Endothelial cell of umbilical vein (primary cell): ENCODE data around the gene ZNF224. TPM values are rescaled to one million over a fixed set of nuclear protein-coding genes. Genes with fewer than 3 reads are reported as not detected.

Source experiments
- BruUV-seq: library from RNA; stranded (reverse); fragments of 400-500 nt; replicated peaks from 2 replicates; lab custom pipeline; 2021; lab: Mats Ljungman, UMichigan
- CTCF ChIA-PET: fragments of 300-600, 350-600 bp; sonication (Branson Sonifier 250); formaldehyde crosslinking; loops from one replicate; lab custom pipeline; 2021; ENCODE audit warnings: antibody characterized with exemption, inconsistent platforms; lab: Charles Lee
- POLR2A ChIA-PET: fragments of 300-600, 350-600 bp; sonication (Branson Sonifier 250); formaldehyde crosslinking; loops from one replicate; lab custom pipeline; 2021; ENCODE audit warnings: antibody characterized with exemption, inconsistent platforms; lab: Charles Lee
- DNase-seq: peaks from one replicate; pipeline ENCODE4 v3.0.0-alpha.2; 2011; ENCODE audit warnings: low read depth, low spot score
- FAIRE-seq: peaks from 2 replicates; lab custom pipeline; 2011; peaks lifted over from hg19 to GRCh38; lab: Jason Lieb, UNC
- H2AFZ ChIP-seq: 2 replicates; pipeline ENCODE4 v1.6.0; 2012; ENCODE audit warnings: low read depth, low read length, control low read depth, inconsistent platforms
- H3K27ac ChIP-seq: 2 replicates; pipeline ENCODE4 v1.5.1; 2011; ENCODE audit warnings: low read depth, mild to moderate bottlenecking, control low read depth, low read length, moderate library complexity; ENCODE audit not compliant: insufficient read depth
- H3K27me3 ChIP-seq, 2 experiments: 2 replicates each; pipeline versions ENCODE4 v1.6.0 to v1.6.1; 2011; ENCODE audit warnings: low read length in 2 of 2, mixed read lengths in 1 of 2; ENCODE audit not compliant: control insufficient read depth in 2 of 2, insufficient read depth in 2 of 2
- H3K36me3 ChIP-seq, 2 experiments: 2 replicates in 1 of 2; 3 replicates in 1 of 2; pipeline ENCODE4 v1.5.1; 2011; ENCODE audit warnings: low read length in 2 of 2, mild to moderate bottlenecking in 1 of 2, moderate library complexity in 1 of 2; ENCODE audit not compliant: control insufficient read depth in 2 of 2, insufficient read depth in 2 of 2; ENCODE audit errors: extremely low read depth in 1 of 2
- H3K4me1 ChIP-seq: 3 replicates; pipeline ENCODE4 v1.5.1; 2011; ENCODE audit warnings: mild to moderate bottlenecking, low read length; ENCODE audit not compliant: control insufficient read depth, insufficient read depth; ENCODE audit errors: extremely low read depth
- H3K4me2 ChIP-seq: 2 replicates; pipeline ENCODE4 v1.6.1; 2011; ENCODE audit warnings: low read length, control low read depth, mixed read lengths; ENCODE audit not compliant: insufficient read depth
- H3K4me3 ChIP-seq, 3 experiments: fragments of 200-600 bp in 1 of 3; sonication (generic), shearing (Covaris generic) in 1 of 3; replicated peaks in 1 of 3; 2 replicates each; pipeline ENCODE4 v1.5.1; 2011 to 2016; ENCODE audit warnings: control low read depth in 3 of 3, low read length in 3 of 3, mild to moderate bottlenecking in 2 of 3, inconsistent platforms in 1 of 3, low read depth in 1 of 3, moderate library complexity in 1 of 3; ENCODE audit not compliant: insufficient read depth in 1 of 3
- H3K79me2 ChIP-seq: 2 replicates; pipeline ENCODE4 v1.6.0; 2012; ENCODE audit warnings: low read length, inconsistent platforms; ENCODE audit not compliant: control insufficient read depth, insufficient read depth
- H3K9ac ChIP-seq: replicated peaks from 2 replicates; pipeline ENCODE3; 2011; ENCODE audit warnings: low read length, control low read depth; ENCODE audit not compliant: insufficient read depth; ENCODE audit errors: extremely low read depth
- H3K9me1 ChIP-seq: replicated peaks from 3 replicates; pipeline ENCODE4 v1.6.0; 2011; ENCODE audit warnings: mild to moderate bottlenecking, low read length; ENCODE audit not compliant: control insufficient read depth, insufficient read depth; ENCODE audit errors: extremely low read depth
- H3K9me3 ChIP-seq: replicated peaks from 2 replicates; pipeline ENCODE4 v1.5.1; 2012; ENCODE audit warnings: low read length, inconsistent platforms; ENCODE audit not compliant: control insufficient read depth, insufficient read depth
- H4K20me1 ChIP-seq: replicated peaks from 2 replicates; pipeline ENCODE3; 2011; ENCODE audit warnings: mild to moderate bottlenecking, low read length; ENCODE audit not compliant: control insufficient read depth, insufficient read depth; ENCODE audit errors: extremely low read depth
- CTCF ChIP-seq, 2 donors: IDR thresholded peaks; 1 replicate in 1 of 2; 2 replicates in 1 of 2; pipeline ENCODE4 v1.5.1; 2011; ENCODE audit warnings: low read length in 2 of 2, mild to moderate bottlenecking in 2 of 2, moderate library complexity in 2 of 2, control low read depth in 1 of 2, inconsistent platforms in 1 of 2, low read depth in 1 of 2; ENCODE audit not compliant: insufficient read depth in 1 of 2; ENCODE audit errors: extremely low read depth in 1 of 2
- EZH2 ChIP-seq: IDR thresholded peaks from 2 replicates; pipeline ENCODE4 v1.6.1; 2012; ENCODE audit warnings: borderline replicate concordance, low read depth, mild to moderate bottlenecking, moderate library complexity, low read length, inconsistent platforms; ENCODE audit not compliant: severe bottlenecking
- FOS ChIP-seq: IDR thresholded peaks from 2 replicates; pipeline ENCODE4 v1.6.1; 2011; ENCODE audit warnings: mild to moderate bottlenecking, low read length, moderate library complexity, borderline replicate concordance; ENCODE audit not compliant: insufficient read depth
- GATA2 ChIP-seq: IDR thresholded peaks from 2 replicates; pipeline ENCODE4 v1.7.0; 2011; ENCODE audit warnings: low read depth, mild to moderate bottlenecking, moderate library complexity, mixed read lengths, low read length; ENCODE audit not compliant: insufficient read length, insufficient read depth
- JUN ChIP-seq: IDR thresholded peaks from 2 replicates; pipeline ENCODE4 v1.6.1; 2011; ENCODE audit warnings: borderline replicate concordance, low read depth; ENCODE audit not compliant: insufficient read length, insufficient read depth
- MAX ChIP-seq: IDR thresholded peaks from 2 replicates; pipeline ENCODE4 v1.6.1; 2011; ENCODE audit not compliant: insufficient read depth, insufficient read length
- MYC ChIP-seq: IDR thresholded peaks from one replicate; pipeline ENCODE4 v1.6.1; 2011; ENCODE audit warnings: mild to moderate bottlenecking, low read depth, low read length
- POLR2A ChIP-seq: IDR thresholded peaks from 2 replicates; pipeline ENCODE4 v1.6.1; 2012; ENCODE audit warnings: low read depth, mild to moderate bottlenecking, control low read depth, low read length
- POLR2AphosphoS5 ChIP-seq: IDR thresholded peaks from 2 replicates; pipeline ENCODE4 v1.6.1; 2012; ENCODE audit warnings: low read depth, mild to moderate bottlenecking, control low read depth, low read length, moderate library complexity; ENCODE audit not compliant: insufficient read depth
- dilution Hi-C: fragments of 300-500 bp; cut with MboI; formaldehyde crosslinking; loops from one replicate; pipeline ENCODE4 v1.15.0; 2019; ENCODE audit warnings: low sequenced_read_pairs; ENCODE audit not compliant: extremely low pct_ligation_motif_present
- intact Hi-C: fragments of 100-400 bp; cut with micrococcal nuclease; formaldehyde crosslinking; loops from one replicate; pipeline ENCODE4 v1.10.0; 2022
- polyA plus RNA-seq, 4 experiments: library from polyadenylated mRNA; depleted of rRNA in 3 of 4; stranded (reverse) in 3 of 4; unstranded in 1 of 4; fragments of >200 nt; gene quantifications; 2 replicates each; pipeline versions ENCODE4 v1.2.1 to v1.2.3, GENCODE V29; 2011 to 2012; ENCODE audit warnings: missing spikeins in 1 of 4
- total RNA-seq: library from RNA; stranded (reverse); gene quantifications from 2 replicates; pipeline ENCODE4 v1.2.3, GENCODE V29; 2021

Gene ZNF224
- total and polyA plus RNA-seq, 2 donors (not counting 3 experiments of a cell fraction or from before 2014, with no cell fraction given), result 8.5 to 21.8 TPM

GRCh38 chr19:44131955-44132354 is 37.8 kb downstream of the ZNF224 start:
- peaks cover 6% of the 10 kb centered on the region for H3K9me3 ChIP-seq
- ChIA-PET CTCF (no interaction called here), POLR2A (no interaction called here)
- H3K79me2 ChIP-seq, result no peaks in the 10 kb centered on the region
- no peak overlapping the region for H2AFZ ChIP-seq
- H3K36me3 ChIP-seq, result peaks cover 2 to 10% of the 10 kb centered on the region in 2 experiments
- H3K27ac ChIP-seq, result no peak overlapping the region
- intact Hi-C loops (no loop called here), dilution Hi-C loops (no loop called here)
- no peaks in the 10 kb centered on the region for H4K20me1 ChIP-seq
- H3K9me1 ChIP-seq, result no peaks in the 10 kb centered on the region
- no peak for TF ChIP-seq JUN
- no peak for TF ChIP-seq MYC
- TF ChIP-seq MAX, result no peak
- TF ChIP-seq GATA2, result no peak
- no peak for TF ChIP-seq FOS
- TF ChIP-seq POLR2AphosphoS5, result no peak
- no peak for TF ChIP-seq EZH2
- TF ChIP-seq POLR2A, result no peak
- TF ChIP-seq CTCF (IDR thresholded peaks at IDR 0.05; ENCODE audit: extremely low read depth in 1 of 2, insufficient read depth in 1 of 2, low read depth in 1 of 2, low read length in 2 of 2), result no peak
- no peaks in the 10 kb centered on the region for H3K4me1 ChIP-seq
- no peak overlapping the region for H3K9ac ChIP-seq
- no peaks in the 10 kb centered on the region for H3K27me3 ChIP-seq
- DNase-seq (no peak), FAIRE-seq (no peak)
- no peak overlapping the region for H3K4me3 ChIP-seq
- no TSS peak for BruUV-seq
- H3K4me2 ChIP-seq, result no peak overlapping the region
